PC-3 (cell line): Measurements from ENCODE around the gene TGM5. TPM values are rescaled to one million over a fixed set of nuclear protein-coding genes. Genes with fewer than 3 reads are reported as not detected.
A peak's percentile ranks its signal among the peaks of the same experiment; 100 is the strongest.

Source experiments
- ATAC-seq: fragments of 200-7000 bp; cut with Tn5 transposase; 2 replicates; pipeline ENCODE4 v1.9.1; 2020; ENCODE audit warnings: mild to moderate bottlenecking, moderate library complexity
- BruUV-seq: library from RNA; stranded (reverse); fragments of 400-500 nt; replicated peaks from 2 replicates; lab custom pipeline; 2021; lab: Mats Ljungman, UMichigan
- CTCF ChIA-PET: fragments of 300-600 bp; sonication (Branson Sonifier 250); formaldehyde crosslinking; loops from one replicate; lab custom pipeline; 2022; ENCODE audit warnings: antibody characterized with exemption; lab: Charles Lee
- POLR2A ChIA-PET: fragments of 300-600 bp; sonication (Branson Sonifier 250); formaldehyde crosslinking; loops from one replicate; lab custom pipeline; 2022; ENCODE audit warnings: antibody characterized with exemption; ENCODE audit not compliant: unreplicated experiment; lab: Charles Lee
- DNase-seq: peaks from one replicate; pipeline ENCODE4 v3.0.0-alpha.2; 2015
- H2AFZ ChIP-seq: fragments of 300-600 bp; sonication (generic); 2 replicates; pipeline ENCODE4 v1.6.0; 2016; ENCODE audit warnings: antibody characterized with exemption, low read length
- H3F3A ChIP-seq: fragments of 300-600 bp; sonication (generic); one replicate; pipeline ENCODE4 v1.6.0; 2017; ENCODE audit warnings: antibody characterized with exemption, low read length, control low read depth, mild to moderate bottlenecking; ENCODE audit not compliant: unreplicated experiment
- H3K27ac ChIP-seq: fragments of 300-600 bp; sonication (generic); 2 replicates; pipeline ENCODE4 v1.5.1; 2016; ENCODE audit warnings: mild to moderate bottlenecking, low read length
- H3K27me3 ChIP-seq: fragments of 300-600 bp; sonication (generic); 2 replicates; pipeline ENCODE4 v1.6.1; 2016; ENCODE audit warnings: low read length, mixed read lengths
- H3K36me3 ChIP-seq: fragments of 300-600 bp; sonication (generic); 2 replicates; pipeline ENCODE4 v1.6.1; 2016; ENCODE audit warnings: low read depth, mixed run types, low read length, mixed read lengths
- H3K4me1 ChIP-seq: fragments of 300-600 bp; sonication (generic); 2 replicates; pipeline ENCODE4 v1.5.1; 2016; ENCODE audit warnings: low read length; ENCODE audit not compliant: insufficient read depth
- H3K4me2 ChIP-seq: fragments of 300-600 bp; sonication (generic); 2 replicates; pipeline ENCODE4 v1.6.0; 2016; ENCODE audit warnings: low read length
- H3K4me3 ChIP-seq: fragments of 300-600 bp; sonication (generic); 2 replicates; pipeline ENCODE4 v1.5.1; 2016; ENCODE audit warnings: mild to moderate bottlenecking, low read length, mixed read lengths
- H3K79me2 ChIP-seq: fragments of 300-600 bp; sonication (generic); 2 replicates; pipeline ENCODE4 v1.6.1; 2017; ENCODE audit warnings: low read length, mixed read lengths
- H3K9ac ChIP-seq: fragments of 300-600 bp; sonication (generic); 2 replicates; pipeline ENCODE4 v1.6.0; 2016; ENCODE audit warnings: mild to moderate bottlenecking, low read length
- H3K9me2 ChIP-seq: fragments of 300-600 bp; sonication (generic); replicated peaks from 2 replicates; pipeline ENCODE4 v1.6.1; 2016; ENCODE audit warnings: mixed run types, low read length, mixed read lengths
- H3K9me3 ChIP-seq: fragments of 300-600 bp; sonication (generic); 2 replicates; pipeline ENCODE4 v1.6.1; 2016; ENCODE audit warnings: low read length, mixed read lengths
- H4K20me1 ChIP-seq: fragments of 300-600 bp; sonication (generic); 2 replicates; pipeline ENCODE4 v1.6.1; 2016; ENCODE audit warnings: low read length, mixed read lengths
- EZH2 ChIP-seq: fragments of 300-600 bp; sonication (generic); IDR thresholded peaks from one replicate; pipeline ENCODE4 v1.6.1; 2017; ENCODE audit warnings: antibody characterized with exemption, mild to moderate bottlenecking, low read length; ENCODE audit not compliant: unreplicated experiment
- EZH2phosphoT487 ChIP-seq: fragments of 300-600 bp; sonication (generic); IDR thresholded peaks from 2 replicates; pipeline ENCODE4 v1.6.1; 2018; ENCODE audit warnings: mild to moderate bottlenecking, antibody characterized with exemption, low read length, borderline replicate concordance
- intact Hi-C: fragments of 100-400 bp; cut with micrococcal nuclease; formaldehyde crosslinking; loops from 2 replicates; pipeline ENCODE4 v1.9.0; 2023
- total RNA-seq: library from RNA; depleted of rRNA; stranded (reverse); fragments of >200 nt; gene quantifications from 2 replicates; pipeline ENCODE4 v1.2.3, GENCODE V29; 2014
- TF ChIP-seq, protein P1 (sequence below): fragments of 300-600 bp; sonication (generic); conservative IDR thresholded peaks from 2 replicates; pipeline ENCODE4 v1.5.1; 2017; ENCODE audit warnings: antibody characterized with exemption, low read depth, mild to moderate bottlenecking, low read length

Gene TGM5
- total RNA-seq, 1 experiment from 2014 or later, result not detected

DNA sequence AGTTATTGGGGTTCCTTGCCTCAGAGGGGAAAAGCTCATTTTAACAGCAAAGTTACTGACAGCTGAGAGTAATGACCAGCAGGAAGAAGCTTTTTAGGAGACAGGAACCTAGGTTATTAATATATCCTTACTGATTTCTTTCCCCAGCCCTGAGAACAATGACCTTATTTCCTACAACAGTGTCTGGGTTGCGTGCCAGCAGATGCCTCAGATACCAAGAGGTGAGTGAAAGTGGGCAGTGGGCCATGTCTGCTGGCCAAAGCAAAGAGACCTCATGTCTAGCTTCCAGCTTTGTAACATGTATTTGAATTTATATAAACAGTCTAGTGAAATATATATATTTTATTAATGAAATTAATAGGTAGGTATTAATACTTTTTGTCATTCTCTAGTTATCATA is 76.5 kb downstream of the TGM5 start:
- Histone ChIP-seq H3K36me3 (peaks cover 20% of the 10 kb centered on the region; the same call in 1 of the 2 replicates), H4K20me1 (no peaks in the 10 kb centered on the region), H3K9me3 (no peaks in the 10 kb centered on the region), H3K4me3 (no peak overlapping the region), H3K79me2 (peaks cover 6% of the 10 kb centered on the region; the same call in 1 of the 2 replicates), H3K4me1 (peaks cover 7% of the 10 kb centered on the region; the same call in 1 of the 2 replicates), H3F3A (no peaks in the 10 kb centered on the region), H3K27me3 (no peaks in the 10 kb centered on the region), H3K27ac (no peak overlapping the region), H2AFZ (no peak overlapping the region), H3K4me2 (no peak overlapping the region), H3K9me2 (no peaks in the 10 kb centered on the region), H3K9ac (no peak overlapping the region)
- TF ChIP-seq EZH2phosphoT487 (no peak), EZH2 (no peak)
- TF ChIP-seq, protein P1, sequence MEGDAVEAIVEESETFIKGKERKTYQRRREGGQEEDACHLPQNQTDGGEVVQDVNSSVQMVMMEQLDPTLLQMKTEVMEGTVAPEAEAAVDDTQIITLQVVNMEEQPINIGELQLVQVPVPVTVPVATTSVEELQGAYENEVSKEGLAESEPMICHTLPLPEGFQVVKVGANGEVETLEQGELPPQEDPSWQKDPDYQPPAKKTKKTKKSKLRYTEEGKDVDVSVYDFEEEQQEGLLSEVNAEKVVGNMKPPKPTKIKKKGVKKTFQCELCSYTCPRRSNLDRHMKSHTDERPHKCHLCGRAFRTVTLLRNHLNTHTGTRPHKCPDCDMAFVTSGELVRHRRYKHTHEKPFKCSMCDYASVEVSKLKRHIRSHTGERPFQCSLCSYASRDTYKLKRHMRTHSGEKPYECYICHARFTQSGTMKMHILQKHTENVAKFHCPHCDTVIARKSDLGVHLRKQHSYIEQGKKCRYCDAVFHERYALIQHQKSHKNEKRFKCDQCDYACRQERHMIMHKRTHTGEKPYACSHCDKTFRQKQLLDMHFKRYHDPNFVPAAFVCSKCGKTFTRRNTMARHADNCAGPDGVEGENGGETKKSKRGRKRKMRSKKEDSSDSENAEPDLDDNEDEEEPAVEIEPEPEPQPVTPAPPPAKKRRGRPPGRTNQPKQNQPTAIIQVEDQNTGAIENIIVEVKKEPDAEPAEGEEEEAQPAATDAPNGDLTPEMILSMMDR, result no peak
- BruUV-seq, result no TSS peak
- CTCF ChIA-PET, result no interaction called here
- no peak for DNase-seq
- intact Hi-C loops, result no loop called here
- POLR2A ChIA-PET, result interaction anchor here (0.6 kb wide), 1 partner anchor 83 kb away, joined by 5 read pairs; no protein-coding TSS in a partner anchor
- no peak for ATAC-seq

DNA sequence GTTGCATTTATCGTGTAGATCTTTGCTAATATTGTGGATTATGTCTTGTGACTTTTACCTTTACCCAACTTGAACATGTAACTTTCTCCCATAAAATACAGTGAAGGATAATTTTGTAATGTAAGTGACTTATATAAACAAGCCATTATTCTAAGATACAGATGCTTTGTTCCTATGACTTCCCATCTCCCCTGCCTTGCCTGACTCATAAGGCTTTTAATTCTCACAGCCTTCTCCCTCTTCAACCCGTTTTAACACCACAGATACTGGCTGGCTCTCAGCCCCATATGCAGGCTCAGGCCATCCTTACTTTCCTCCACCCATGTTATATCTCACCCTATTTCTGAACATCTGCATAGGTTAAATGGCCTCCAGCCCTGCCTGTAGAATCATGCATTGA is 77.4 kb downstream of the TGM5 start:
- no peak for TF ChIP-seq EZH2
- TF ChIP-seq EZH2phosphoT487, result no peak
- TF ChIP-seq, protein P1, result no peak
- peaks cover 20% of the 10 kb centered on the region; the same call in 1 of the 2 replicates for H3K36me3 ChIP-seq
- H3K27ac ChIP-seq, result no peak overlapping the region
- H3K9me3 ChIP-seq, result no peaks in the 10 kb centered on the region
- no peak overlapping the region for H3K4me2 ChIP-seq
- DNase-seq (no peak), ATAC-seq (no peak)
- no peaks in the 10 kb centered on the region for H3K27me3 ChIP-seq
- H3K4me3 ChIP-seq, result no peak overlapping the region
- no peak overlapping the region for H2AFZ ChIP-seq
- no peaks in the 10 kb centered on the region for H3K9me2 ChIP-seq
- ChIA-PET CTCF (no interaction called here), POLR2A (no interaction called here)
- H4K20me1 ChIP-seq, result no peaks in the 10 kb centered on the region
- H3F3A ChIP-seq, result no peaks in the 10 kb centered on the region
- intact Hi-C loops, result loop anchor here (10.0 kb wide), 2 partner anchors 84 to 484 kb away; partner anchors contain the start of gene UBR1
- H3K79me2 ChIP-seq, result peaks cover 6% of the 10 kb centered on the region; the same call in 1 of the 2 replicates
- H3K9ac ChIP-seq, result no peak overlapping the region
- peaks cover 13% of the 10 kb centered on the region; the same call in 1 of the 2 replicates for H3K4me1 ChIP-seq
- no TSS peak for BruUV-seq

DNA sequence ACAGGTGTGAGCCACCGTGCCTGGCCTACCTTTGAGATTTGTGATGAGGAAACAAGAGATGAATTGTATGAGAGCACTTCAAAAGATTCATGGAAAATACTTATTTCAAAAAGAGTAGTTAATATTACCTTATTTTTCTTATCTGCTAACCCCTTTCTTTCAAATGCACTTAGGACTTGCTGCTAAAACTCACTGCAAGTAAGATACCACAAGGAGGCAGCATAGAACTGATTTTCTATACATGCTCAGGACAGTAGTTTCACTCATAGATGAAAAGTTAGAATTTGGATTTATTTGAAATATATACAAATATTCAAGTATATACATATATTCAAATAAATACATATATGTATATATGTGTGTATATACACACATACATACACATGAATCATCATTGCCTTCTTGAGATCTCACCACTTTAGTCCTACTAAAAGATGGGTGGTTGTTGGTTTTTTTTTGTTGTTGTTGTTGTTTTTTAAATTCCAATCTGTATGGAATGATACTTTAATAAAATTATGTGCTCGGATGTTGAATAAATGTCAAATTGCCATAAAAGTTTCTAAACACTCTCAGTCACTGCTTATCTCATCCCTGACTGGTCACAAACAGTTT is 79.1 kb downstream of the TGM5 start:
- peaks cover 6% of the 10 kb centered on the region; the same call in 1 of the 2 replicates for H3K79me2 ChIP-seq
- no peak for TF ChIP-seq EZH2
- TF ChIP-seq, protein P1, result peak; percentile 69
- no peaks in the 10 kb centered on the region for H4K20me1 ChIP-seq
- no peaks in the 10 kb centered on the region for H3K27me3 ChIP-seq
- peaks cover 24% of the 10 kb centered on the region for H3K4me1 ChIP-seq
- no peak overlapping the region; the same call in 1 of the 2 replicates for H3K4me2 ChIP-seq
- H3K9ac ChIP-seq, result no peak overlapping the region
- no peaks in the 10 kb centered on the region for H3K9me3 ChIP-seq
- intact Hi-C loops, result loop anchor here (1.0 to 10.0 kb wide), 5 partner anchors 17 to 483 kb away; partner anchors contain the start of gene UBR1
- no peak for ATAC-seq
- H3F3A ChIP-seq, result no peaks in the 10 kb centered on the region
- H3K36me3 ChIP-seq, result peaks cover 11% of the 10 kb centered on the region; the same call in 1 of the 2 replicates
- H3K9me2 ChIP-seq, result no peaks in the 10 kb centered on the region
- BruUV-seq, result no TSS peak
- DNase-seq, result peak; percentile 76
- POLR2A ChIA-PET, result no interaction called here
- CTCF ChIA-PET, result no interaction called here
- H2AFZ ChIP-seq, result no peak overlapping the region
- H3K4me3 ChIP-seq, result no peak overlapping the region
- H3K27ac ChIP-seq, result no peak overlapping the region
